Mesendoderm (in vitro differentiated cells): ENCODE results near the gene EPS15.
"Not testable (repeated sequence)": the region's sequence is repeated elsewhere in the genome, so short reads cannot be mapped to it uniquely, and the experiment has no call there.

Experiments used
- DNase-seq: peaks from one replicate; pipeline ENCODE4 v3.0.0; 2013
- H2AK5ac ChIP-seq: 2 replicates; pipeline ENCODE4 v1.6.1; 2013; ENCODE audit warnings: low read length, inconsistent platforms
- H2BK120ac ChIP-seq: 2 replicates; pipeline ENCODE4 v1.6.1; 2013; ENCODE audit warnings: low read depth, mild to moderate bottlenecking, low read length, moderate library complexity, mixed read lengths
- H2BK15ac ChIP-seq: replicated peaks from 2 replicates; pipeline ENCODE4 v1.6.1; 2013; ENCODE audit warnings: low read depth, mild to moderate bottlenecking, moderate library complexity
- H2BK5ac ChIP-seq: 2 replicates; pipeline ENCODE4 v1.6.1; 2013; ENCODE audit warnings: low read length, inconsistent platforms
- H3K18ac ChIP-seq: 2 replicates; pipeline ENCODE4 v1.6.1; 2013; ENCODE audit warnings: mild to moderate bottlenecking, low read length, mixed read lengths
- H3K23ac ChIP-seq: one replicate; pipeline ENCODE4 v1.6.1; 2013; ENCODE audit warnings: low read length
- H3K27ac ChIP-seq: 2 replicates; pipeline ENCODE4 v1.5.1; 2013; ENCODE audit warnings: low read depth, mild to moderate bottlenecking, inconsistent platforms, low read length, moderate library complexity
- H3K27me3 ChIP-seq: 2 replicates; pipeline ENCODE4 v1.6.1; 2013; ENCODE audit warnings: low read length, control low read depth, mild to moderate bottlenecking, inconsistent platforms; ENCODE audit not compliant: insufficient read depth, poor library complexity
- H3K36me3 ChIP-seq: 2 replicates; pipeline ENCODE4 v1.6.1; 2013; ENCODE audit warnings: low read length, inconsistent platforms; ENCODE audit not compliant: control insufficient read depth, insufficient read depth
- H3K4ac ChIP-seq: one replicate; pipeline ENCODE4 v1.6.1; 2013; ENCODE audit warnings: low read depth, mild to moderate bottlenecking, low read length, moderate library complexity
- H3K4me1 ChIP-seq: 2 replicates; pipeline ENCODE4 v1.6.1; 2013; ENCODE audit warnings: low read depth, low read length, inconsistent platforms; ENCODE audit not compliant: control insufficient read depth
- H3K4me2 ChIP-seq: 2 replicates; pipeline ENCODE4 v1.6.1; 2013; ENCODE audit warnings: low read length
- H3K4me3 ChIP-seq: 2 replicates; pipeline ENCODE4 v1.5.1; 2013; ENCODE audit warnings: mild to moderate bottlenecking, low read length
- H3K56ac ChIP-seq: one replicate; pipeline ENCODE4 v1.6.1; 2013; ENCODE audit warnings: low read length
- H3K79me1 ChIP-seq: 2 replicates; pipeline ENCODE4 v1.6.1; 2013; ENCODE audit warnings: low read length, inconsistent platforms
- H3K79me2 ChIP-seq: 2 replicates; pipeline ENCODE4 v1.6.1; 2013; ENCODE audit warnings: mild to moderate bottlenecking, low read length; ENCODE audit not compliant: control insufficient read depth, insufficient read depth
- H3K9ac ChIP-seq: 2 replicates; pipeline ENCODE4 v1.6.1; 2013; ENCODE audit warnings: low read length, inconsistent platforms
- H4K5ac ChIP-seq: one replicate; pipeline ENCODE4 v1.6.1; 2013; ENCODE audit warnings: low read length
- H4K8ac ChIP-seq: one replicate; pipeline ENCODE4 v1.6.1; 2013; ENCODE audit warnings: low read depth, mild to moderate bottlenecking, control low read depth, low read length, moderate library complexity
- WGBS: extraction: QIAGEN DNeasy Blood & Tissue Kit; methylation state at CpG from one replicate; pipeline ENCODE4 v1.1.7; 2013; ENCODE audit warnings: low lambda C conversion rate, missing lambda C conversion rate; ENCODE audit not compliant: insufficient coverage; ENCODE audit errors: extremely low coverage; 5-methylcytosine and 5-hydroxymethylcytosine counted together

The EPS15 gene

GRCh38 chr1:51439053-51439452, 80.0 kb downstream of the EPS15 start:
- Histone ChIP-seq H3K4me2 (no peak overlapping the region), H3K9ac (no peak overlapping the region), H3K27ac (no peak overlapping the region), H4K8ac (no peak overlapping the region), H3K56ac (no peak overlapping the region), H2BK120ac (no peak overlapping the region), H4K5ac (no peak overlapping the region), H3K4ac (no peak overlapping the region), H3K36me3 (no peaks in the 10 kb centered on the region), H3K4me1 (no peaks in the 10 kb centered on the region), H3K27me3 (no peaks in the 10 kb centered on the region), H3K23ac (no peak overlapping the region), H2BK5ac (no peak overlapping the region), H3K4me3 (no peak overlapping the region), H2AK5ac (no peak overlapping the region), H3K79me1 (no peaks in the 10 kb centered on the region), H2BK15ac (no peak overlapping the region), H3K79me2 (no peaks in the 10 kb centered on the region), H3K18ac (no peak overlapping the region)
- no peak for DNase-seq

- not testable (repeated sequence) for H2AK5ac ChIP-seq, H3K4ac ChIP-seq, H3K27me3 ChIP-seq, H3K4me2 ChIP-seq, H3K18ac ChIP-seq, H3K4me1 ChIP-seq, H2BK120ac ChIP-seq, H3K79me2 ChIP-seq, H2BK5ac ChIP-seq, H3K36me3 ChIP-seq, H3K27ac ChIP-seq, H3K4me3 ChIP-seq, H3K23ac ChIP-seq, H4K5ac ChIP-seq, DNase-seq, H4K8ac ChIP-seq, H3K79me1 ChIP-seq, H2BK15ac ChIP-seq, H3K9ac ChIP-seq, H3K56ac ChIP-seq
- no CpG with 5 or more reads among the region's 6 CpGs for WGBS
These were observed 81.7 kb downstream of the EPS15 start for GRCh38 chr1:51437391-51437790.

DNA sequence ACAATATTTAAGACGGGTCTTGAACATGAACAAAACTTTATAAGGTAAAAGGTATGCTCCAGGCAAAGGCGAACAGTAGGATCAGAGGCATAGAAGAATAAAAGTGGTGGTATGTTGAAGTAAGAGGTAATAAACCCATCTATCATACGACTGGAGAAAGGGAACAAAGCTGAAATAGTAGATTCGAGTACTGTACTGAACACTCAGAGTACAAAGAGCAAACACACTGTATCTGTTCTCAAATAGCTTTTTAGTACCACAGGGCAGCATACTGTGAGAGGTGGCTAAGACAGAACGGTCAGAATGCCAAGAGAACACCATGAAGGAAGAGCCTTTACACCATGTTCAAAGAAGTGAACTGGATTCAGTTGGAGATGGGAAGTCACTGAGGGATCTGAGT, 83.2 kb downstream of the EPS15 start:
- H3K4me1 ChIP-seq, result no peaks in the 10 kb centered on the region
- no peak overlapping the region for H2AK5ac ChIP-seq
- H3K27me3 ChIP-seq, result no peaks in the 10 kb centered on the region
- no peaks in the 10 kb centered on the region for H3K79me1 ChIP-seq
- H3K27ac ChIP-seq, result no peak overlapping the region
- no peak overlapping the region for H3K4ac ChIP-seq
- no peak overlapping the region for H3K4me3 ChIP-seq
- no CpG with 5 or more reads among the region's 5 CpGs for WGBS
- no peak overlapping the region for H3K18ac ChIP-seq
- no peak overlapping the region for H3K23ac ChIP-seq
- no peak overlapping the region for H4K8ac ChIP-seq
- no peak overlapping the region for H2BK120ac ChIP-seq
- H2BK5ac ChIP-seq, result no peak overlapping the region
- DNase-seq, result no peak
- H3K79me2 ChIP-seq, result no peaks in the 10 kb centered on the region
- no peak overlapping the region for H4K5ac ChIP-seq
- no peak overlapping the region for H3K56ac ChIP-seq
- H3K9ac ChIP-seq, result no peak overlapping the region
- H3K4me2 ChIP-seq, result no peak overlapping the region
- H2BK15ac ChIP-seq, result no peak overlapping the region
- no peaks in the 10 kb centered on the region for H3K36me3 ChIP-seq

GRCh38 chr1:51433972-51434510, 85.0 kb downstream of the EPS15 start:
- Histone ChIP-seq H3K4me1 (no peaks in the 10 kb centered on the region), H3K79me1 (no peaks in the 10 kb centered on the region), H3K4me3 (no peak overlapping the region), H3K36me3 (no peaks in the 10 kb centered on the region), H4K5ac (no peak overlapping the region), H3K56ac (peak overlapping the region; percentile 3), H3K23ac (no peak overlapping the region), H3K27me3 (no peaks in the 10 kb centered on the region), H3K27ac (no peak overlapping the region), H2BK5ac (no peak overlapping the region), H3K79me2 (no peaks in the 10 kb centered on the region), H2BK120ac (no peak overlapping the region), H2BK15ac (no peak overlapping the region), H2AK5ac (no peak overlapping the region), H3K18ac (no peak overlapping the region), H4K8ac (peak overlapping the region; percentile 65), H3K4ac (no peak overlapping the region), H3K4me2 (no peak overlapping the region), H3K9ac (no peak overlapping the region)
- no CpG with 5 or more reads among the region's 2 CpGs for WGBS
- DNase-seq, result no peak

- Histone ChIP-seq H3K4me1 (no peaks in the 10 kb centered on the region), H4K5ac (no peak overlapping the region), H3K27ac (no peak overlapping the region), H3K56ac (peak overlapping the region; percentile 3), H3K4me2 (no peak overlapping the region), H2AK5ac (no peak overlapping the region), H3K4ac (no peak overlapping the region), H3K27me3 (no peaks in the 10 kb centered on the region), H4K8ac (peak overlapping the region; percentile 65), H3K4me3 (no peak overlapping the region), H3K79me2 (no peaks in the 10 kb centered on the region), H3K18ac (no peak overlapping the region), H2BK15ac (no peak overlapping the region), H3K9ac (no peak overlapping the region), H3K23ac (no peak overlapping the region), H2BK120ac (no peak overlapping the region), H3K79me1 (no peaks in the 10 kb centered on the region), H2BK5ac (no peak overlapping the region), H3K36me3 (no peaks in the 10 kb centered on the region)
- WGBS, result no CpG with 5 or more reads among the region's 4 CpGs
- DNase-seq, result peak; percentile 10
These were observed 85.6 kb downstream of the EPS15 start for GRCh38 chr1:51433269-51433971.

DNA sequence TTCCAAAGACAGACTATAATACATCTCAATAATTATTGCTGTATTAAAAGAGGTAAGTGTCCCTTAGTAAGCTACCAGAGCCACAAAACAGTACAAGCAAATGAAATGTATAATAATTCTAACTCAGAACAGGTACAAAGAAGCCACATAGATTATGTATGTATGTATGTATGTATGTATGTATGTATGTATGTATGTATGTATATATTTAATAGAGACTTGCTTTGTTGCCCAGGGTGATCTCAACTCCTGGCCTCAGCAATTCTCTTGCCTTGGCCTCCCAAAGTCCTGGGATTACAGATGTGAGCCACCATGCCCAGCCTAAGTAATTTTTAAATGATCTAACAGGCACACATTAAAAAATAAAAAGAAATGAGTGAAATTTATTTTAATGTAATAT, 86.9 kb downstream of the EPS15 start:
- Histone ChIP-seq H4K5ac (no peak overlapping the region), H2BK120ac (no peak overlapping the region), H3K4me2 (no peak overlapping the region), H3K4me3 (no peak overlapping the region), H4K8ac (no peak overlapping the region), H2BK15ac (no peak overlapping the region), H3K36me3 (no peaks in the 10 kb centered on the region), H2AK5ac (no peak overlapping the region), H3K27me3 (no peaks in the 10 kb centered on the region), H3K9ac (no peak overlapping the region), H3K18ac (no peak overlapping the region), H3K27ac (no peak overlapping the region), H3K56ac (no peak overlapping the region), H3K23ac (no peak overlapping the region), H2BK5ac (no peak overlapping the region), H3K4ac (no peak overlapping the region), H3K79me1 (no peaks in the 10 kb centered on the region), H3K79me2 (no peaks in the 10 kb centered on the region), H3K4me1 (no peaks in the 10 kb centered on the region)
- DNase-seq, result no peak
